ENCODE data around the gene ZDHHC22.

The ZDHHC22 gene

GRCh38 chr14:77130386-77130785 is 11.2 kb downstream of the ZDHHC22 start:
- peaks cover 96% of the 10 kb centered on the region for H3K27me3 Mint-ChIP-seq
- peaks cover 4% of the 10 kb centered on the region for H3K4me1 Mint-ChIP-seq
- no peaks in the 10 kb centered on the region for H3K36me3 Mint-ChIP-seq
- no peak for DNase-seq
- no peak overlapping the region for H3K27ac Mint-ChIP-seq
- H3K4me3 Mint-ChIP-seq = no peak overlapping the region
- CTCF ChIA-PET = no interaction called here
- no peaks in the 10 kb centered on the region for H3K9me3 Mint-ChIP-seq

- H3K36me3 Mint-ChIP-seq = no peaks in the 10 kb centered on the region
- peaks cover 96% of the 10 kb centered on the region for H3K27me3 Mint-ChIP-seq
- no peak overlapping the region for H3K4me3 Mint-ChIP-seq
- H3K27ac Mint-ChIP-seq = no peak overlapping the region
- no peaks in the 10 kb centered on the region for H3K9me3 Mint-ChIP-seq
- CTCF ChIA-PET = interaction anchor here (0.9 to 1.4 kb wide), 4 partner anchors 11 to 187 kb away, joined by 3 to 5 read pairs (median 4); no protein-coding TSS in a partner anchor
- no peak for DNase-seq
- H3K4me1 Mint-ChIP-seq = peaks cover 18% of the 10 kb centered on the region
Measured at GRCh38 chr14:77128414-77128891, 13.1 kb downstream of the ZDHHC22 start.

- Mint-ChIP-seq H3K4me3 (no peak overlapping the region), H3K27ac (no peak overlapping the region), H3K36me3 (peaks cover 3% of the 10 kb centered on the region), H3K27me3 (peaks cover 77% of the 10 kb centered on the region), H3K9me3 (no peaks in the 10 kb centered on the region), H3K4me1 (peaks cover 37% of the 10 kb centered on the region)
- CTCF ChIA-PET = interaction anchor here (1.1 to 5.7 kb wide), 2 partner anchors 27 to 56 kb away, joined by 3 to 32 read pairs; no protein-coding TSS in a partner anchor
- no peak for DNase-seq
Measured at GRCh38 chr14:77126461-77126990, 15.1 kb downstream of the ZDHHC22 start.

GRCh38 chr14:77125823-77126325 is 15.7 kb downstream of the ZDHHC22 start:
- Mint-ChIP-seq H3K9me3 (no peaks in the 10 kb centered on the region), H3K36me3 (peaks cover 3% of the 10 kb centered on the region), H3K4me3 (peak overlapping the region; percentile 49), H3K27me3 (peaks cover 72% of the 10 kb centered on the region), H3K4me1 (peaks cover 43% of the 10 kb centered on the region), H3K27ac (no peak overlapping the region)
- CTCF ChIA-PET = interaction anchor here (0.7 to 5.7 kb wide), 7 partner anchors 9 to 250 kb away, joined by 3 to 32 read pairs (median 17); no protein-coding TSS in a partner anchor
- DNase-seq = no peak

GRCh38 chr14:77125281-77125801 is 16.2 kb downstream of the ZDHHC22 start:
- Mint-ChIP-seq H3K9me3 (no peaks in the 10 kb centered on the region), H3K27me3 (peaks cover 66% of the 10 kb centered on the region), H3K36me3 (peaks cover 3% of the 10 kb centered on the region), H3K4me1 (peaks cover 49% of the 10 kb centered on the region), H3K27ac (no peak overlapping the region), H3K4me3 (peak overlapping the region; percentile 49)
- DNase-seq = no peak
- CTCF ChIA-PET = interaction anchor here (0.7 to 5.7 kb wide), 6 partner anchors 9 to 250 kb away, joined by 3 to 32 read pairs (median 20); no protein-coding TSS in a partner anchor

- peaks cover 3% of the 10 kb centered on the region for H3K36me3 Mint-ChIP-seq
- peak; percentile 73 for DNase-seq
- H3K27me3 Mint-ChIP-seq = peaks cover 59% of the 10 kb centered on the region
- peak overlapping the region; percentile 83 for H3K27ac Mint-ChIP-seq
- peak overlapping the region; percentile 74 for H3K4me3 Mint-ChIP-seq
- peaks cover 54% of the 10 kb centered on the region for H3K4me1 Mint-ChIP-seq
- no peaks in the 10 kb centered on the region for H3K9me3 Mint-ChIP-seq
- CTCF ChIA-PET = interaction anchor here (0.7 to 5.7 kb wide), 19 partner anchors 8 to 340 kb away, joined by 3 to 32 read pairs (median 4); partner anchors contain the start of gene CIPC
Measured at GRCh38 chr14:77124345-77125280, 17.0 kb downstream of the ZDHHC22 start.

GRCh38 chr14:77123381-77124325 is 17.9 kb downstream of the ZDHHC22 start:
- Mint-ChIP-seq H3K4me1 (peaks cover 55% of the 10 kb centered on the region), H3K36me3 (peaks cover 3% of the 10 kb centered on the region), H3K27me3 (peaks cover 49% of the 10 kb centered on the region), H3K4me3 (peak overlapping the region; percentile 74), H3K9me3 (no peaks in the 10 kb centered on the region), H3K27ac (no peak overlapping the region)
- CTCF ChIA-PET = interaction anchor here (0.8 to 5.7 kb wide), 20 partner anchors 7 to 339 kb away, joined by 3 to 32 read pairs (median 4); partner anchors contain the start of gene CIPC
- no peak for DNase-seq

- Mint-ChIP-seq H3K4me3 (no peak overlapping the region), H3K27ac (no peak overlapping the region), H3K4me1 (peaks cover 55% of the 10 kb centered on the region), H3K9me3 (no peaks in the 10 kb centered on the region), H3K36me3 (peaks cover 3% of the 10 kb centered on the region), H3K27me3 (peaks cover 39% of the 10 kb centered on the region)
- CTCF ChIA-PET = interaction anchor here (0.6 to 5.7 kb wide), 11 partner anchors 10 to 249 kb away, joined by 3 to 32 read pairs (median 6); partner anchors contain the start of gene CIPC
- DNase-seq = no peak
Measured at GRCh38 chr14:77122526-77123125, 19.0 kb downstream of the ZDHHC22 start.

- CTCF ChIA-PET = interaction anchor here (0.8 to 1.9 kb wide), 7 partner anchors 16 to 247 kb away, joined by 3 to 7 read pairs (median 3); partner anchors contain the start of genes IRF2BPL and ZDHHC22
- peak overlapping the region; percentile 89 for H3K27ac Mint-ChIP-seq
- peaks cover 26% of the 10 kb centered on the region for H3K27me3 Mint-ChIP-seq
- H3K4me1 Mint-ChIP-seq = peaks cover 55% of the 10 kb centered on the region
- peak overlapping the region; percentile 1 for H3K4me3 Mint-ChIP-seq
- peak; percentile 74 for DNase-seq
- no peaks in the 10 kb centered on the region for H3K9me3 Mint-ChIP-seq
- peaks cover 11% of the 10 kb centered on the region for H3K36me3 Mint-ChIP-seq
Measured at GRCh38 chr14:77120771-77121743, 20.5 kb downstream of the ZDHHC22 start.

- Mint-ChIP-seq H3K4me3 (no peak overlapping the region), H3K27ac (peak overlapping the region; percentile 89), H3K9me3 (no peaks in the 10 kb centered on the region), H3K4me1 (peaks cover 48% of the 10 kb centered on the region), H3K36me3 (peaks cover 14% of the 10 kb centered on the region), H3K27me3 (peaks cover 14% of the 10 kb centered on the region)
- CTCF ChIA-PET = interaction anchor here (1.9 kb wide), 1 partner anchor 196 kb away, joined by 7 read pairs; no protein-coding TSS in a partner anchor
- no peak for DNase-seq
Measured at GRCh38 chr14:77119851-77120250, 21.7 kb downstream of the ZDHHC22 start.

GRCh38 chr14:77116172-77116817 is 25.3 kb downstream of the ZDHHC22 start:
- no peak for DNase-seq
- Mint-ChIP-seq H3K27ac (no peak overlapping the region), H3K4me1 (peaks cover 16% of the 10 kb centered on the region), H3K27me3 (no peaks in the 10 kb centered on the region), H3K9me3 (no peaks in the 10 kb centered on the region), H3K4me3 (no peak overlapping the region), H3K36me3 (peaks cover 24% of the 10 kb centered on the region)
- CTCF ChIA-PET = interaction anchor here (1.3 kb wide), 1 partner anchor 8 kb away, joined by 4 read pairs; no protein-coding TSS in a partner anchor
